H9 (cell line): ENCODE data around the gene DUT. TPM values are rescaled to one million over a fixed set of nuclear protein-coding genes. Genes with fewer than 3 reads are reported as not detected.

Experiments used
- DNase-seq: peaks from one replicate; pipeline ENCODE4 v3.0.0-alpha.2; 2017
- H2AFZ ChIP-seq: one replicate; pipeline ENCODE4 v1.6.1; 2013; ENCODE audit warnings: mild to moderate bottlenecking, low read length, control low read depth, moderate library complexity
- H2AK5ac ChIP-seq: 2 replicates; pipeline ENCODE4 v1.6.1; 2013; ENCODE audit warnings: low read length, control low read depth, mixed read lengths; ENCODE audit not compliant: insufficient read length
- H2BK120ac ChIP-seq: one replicate; pipeline ENCODE4 v1.6.1; 2013; ENCODE audit warnings: low read depth, mild to moderate bottlenecking, low read length, control low read depth, inconsistent platforms; ENCODE audit not compliant: poor library complexity, severe bottlenecking
- H2BK12ac ChIP-seq: 2 replicates; pipeline ENCODE4 v1.6.1; 2013; ENCODE audit warnings: low read length, control low read depth, mixed read lengths, low read depth; ENCODE audit not compliant: insufficient read length
- H2BK15ac ChIP-seq: 2 replicates; pipeline ENCODE4 v1.6.1; 2013; ENCODE audit warnings: low read depth, low read length, control low read depth
- H2BK20ac ChIP-seq: one replicate; pipeline ENCODE4 v1.6.1; 2013; ENCODE audit warnings: low read depth, mild to moderate bottlenecking, low read length, control low read depth, inconsistent platforms; ENCODE audit not compliant: poor library complexity, severe bottlenecking
- H2BK5ac ChIP-seq: 2 replicates; pipeline ENCODE4 v1.6.1; 2013; ENCODE audit warnings: low read length, control low read depth, mixed read lengths; ENCODE audit not compliant: insufficient read length
- H3K14ac ChIP-seq: 2 replicates; pipeline ENCODE4 v1.6.1; 2013; ENCODE audit warnings: low read length, control low read depth; ENCODE audit not compliant: insufficient read depth
- H3K18ac ChIP-seq: 2 replicates; pipeline ENCODE4 v1.6.1; 2013; ENCODE audit warnings: low read depth, mild to moderate bottlenecking, mixed read lengths, low read length, control low read depth; ENCODE audit not compliant: insufficient read length
- H3K23ac ChIP-seq: 2 replicates; pipeline ENCODE4 v1.6.1; 2013; ENCODE audit warnings: low read length, control low read depth, mixed read lengths, low read depth; ENCODE audit not compliant: insufficient read length
- H3K23me2 ChIP-seq: 2 replicates; pipeline ENCODE4 v1.6.1; 2013; ENCODE audit warnings: low read depth, mild to moderate bottlenecking, mixed read lengths, low read length, control low read depth; ENCODE audit not compliant: insufficient read length, poor library complexity, severe bottlenecking
- H3K27ac ChIP-seq: 2 replicates; pipeline ENCODE4 v1.5.1; 2013; ENCODE audit warnings: low read length, control low read depth, mixed read lengths, low read depth; ENCODE audit not compliant: insufficient read length
- H3K27me3 ChIP-seq: 2 replicates; pipeline ENCODE4 v1.6.1; 2013; ENCODE audit warnings: low read length, control low read depth, inconsistent platforms; ENCODE audit not compliant: insufficient read depth
- H3K4ac ChIP-seq: 2 replicates; pipeline ENCODE4 v1.6.1; 2013; ENCODE audit warnings: low read depth, mild to moderate bottlenecking, control low read depth, inconsistent platforms, low read length, moderate library complexity
- H3K4me1 ChIP-seq: 2 replicates; pipeline ENCODE4 v1.6.1; 2013; ENCODE audit warnings: low read length, control low read depth, inconsistent platforms; ENCODE audit not compliant: insufficient read depth
- H3K4me2 ChIP-seq: 2 replicates; pipeline ENCODE4 v1.6.1; 2013; ENCODE audit warnings: low read length, control low read depth, mixed read lengths; ENCODE audit not compliant: insufficient read length, insufficient read depth
- H3K56ac ChIP-seq: 2 replicates; pipeline ENCODE4 v1.6.1; 2013; ENCODE audit warnings: low read depth, mild to moderate bottlenecking, mixed read lengths, low read length, control low read depth; ENCODE audit not compliant: insufficient read length
- H3K79me1 ChIP-seq: 2 replicates; pipeline ENCODE4 v1.6.1; 2013; ENCODE audit warnings: low read depth, mild to moderate bottlenecking, moderate library complexity, low read length, control low read depth, inconsistent platforms; ENCODE audit not compliant: insufficient read depth, poor library complexity, severe bottlenecking
- H3K79me2 ChIP-seq: 2 replicates; pipeline ENCODE4 v1.6.1; 2013; ENCODE audit warnings: low read length, control low read depth, inconsistent platforms; ENCODE audit not compliant: insufficient read depth
- H3K9ac ChIP-seq: 2 replicates; pipeline ENCODE4 v1.6.1; 2013; ENCODE audit warnings: low read length, control low read depth, mixed read lengths; ENCODE audit not compliant: insufficient read length; ENCODE audit errors: extremely low read depth
- H3K9me3 ChIP-seq: one replicate; pipeline ENCODE4 v1.6.1; 2013; ENCODE audit warnings: low read depth, low read length, inconsistent platforms; ENCODE audit not compliant: control insufficient read depth
- H3T11ph ChIP-seq: one replicate; pipeline ENCODE4 v1.6.1; 2013; ENCODE audit warnings: mild to moderate bottlenecking, low read length, control low read depth, inconsistent platforms
- H4K20me1 ChIP-seq: one replicate; pipeline ENCODE4 v1.6.1; 2013; ENCODE audit not compliant: control insufficient read depth, insufficient read length, insufficient read depth
- H4K5ac ChIP-seq: 2 replicates; pipeline ENCODE4 v1.6.1; 2013; ENCODE audit warnings: low read depth, mild to moderate bottlenecking, mixed read lengths, low read length, control low read depth; ENCODE audit not compliant: insufficient read length
- H4K8ac ChIP-seq: replicated peaks from 2 replicates; pipeline ENCODE4 v1.6.1; 2013; ENCODE audit warnings: low read length, control low read depth, mixed read lengths, low read depth; ENCODE audit not compliant: insufficient read length
- H4K91ac ChIP-seq: 2 replicates; pipeline ENCODE4 v1.6.1; 2013; ENCODE audit warnings: low read depth, mild to moderate bottlenecking, moderate library complexity, mixed read lengths, low read length, control low read depth; ENCODE audit not compliant: insufficient read length
- H3K27ac Mint-ChIP-seq, 3 experiments: 2 replicates in 2 of 3; 3 replicates in 1 of 3; pipeline ENCODE4 v1.8.0; 2020 to 2021; ENCODE audit warnings: mixed read lengths in 3 of 3, mild to moderate bottlenecking in 1 of 3, moderate library complexity in 1 of 3
- H3K27me3 Mint-ChIP-seq: 2 replicates; pipeline ENCODE4 v1.8.0; 2021; ENCODE audit warnings: low read depth, mild to moderate bottlenecking, moderate library complexity, mixed read lengths
- H3K36me3 Mint-ChIP-seq, 3 experiments: 2 replicates in 2 of 3; 3 replicates in 1 of 3; pipeline ENCODE4 v1.8.0; 2020 to 2021; ENCODE audit warnings: low read depth in 3 of 3, mixed read lengths in 3 of 3; ENCODE audit not compliant: insufficient read depth in 1 of 3
- H3K4me1 Mint-ChIP-seq, 2 experiments: 2 replicates each; pipeline ENCODE4 v1.8.0; 2020; ENCODE audit warnings: mixed read lengths in 2 of 2
- H3K4me3 Mint-ChIP-seq, 2 experiments: 2 replicates in 1 of 2; 3 replicates in 1 of 2; pipeline ENCODE4 v1.8.0; 2020 to 2021; ENCODE audit warnings: mild to moderate bottlenecking in 2 of 2, mixed read lengths in 2 of 2, moderate library complexity in 1 of 2
- H3K9me3 Mint-ChIP-seq, 2 experiments: 2 replicates in 1 of 2; 3 replicates in 1 of 2; pipeline ENCODE4 v1.8.0; 2020; ENCODE audit warnings: mild to moderate bottlenecking in 2 of 2, mixed read lengths in 2 of 2, moderate library complexity in 1 of 2
- CTCF ChIP-seq: fragments of 200-600 bp; sonication (generic); conservative IDR thresholded peaks from 3 replicates; pipeline ENCODE4 v1.8.0; 2021; ENCODE audit warnings: antibody characterized with exemption, mild to moderate bottlenecking
- WGBS: extraction: QIAGEN DNeasy Blood & Tissue Kit; methylation state at CpG from one replicate; pipeline ENCODE4 v1.1.7; 2013; ENCODE audit warnings: missing lambda C conversion rate, low lambda C conversion rate, mixed read lengths; ENCODE audit not compliant: insufficient read length; ENCODE audit errors: extremely low coverage; 5-methylcytosine and 5-hydroxymethylcytosine counted together
- total RNA-seq: library from RNA; stranded (reverse); gene quantifications from 2 replicates; pipeline ENCODE4 v1.2.1, GENCODE V29; 2021

The DUT gene
- total RNA-seq, 1 experiment from 2014 or later: 137 TPM

- H3K4me3 Mint-ChIP-seq: no peak overlapping the region
- no peak overlapping the region for H3K18ac ChIP-seq
- H4K91ac ChIP-seq: no peak overlapping the region
- no peaks in the 10 kb centered on the region for H4K20me1 ChIP-seq
- H3K9me3 Mint-ChIP-seq: peaks cover 21 to 27% of the 10 kb centered on the region in 2 experiments; a peak in 4 of 5 replicates
- H4K8ac ChIP-seq: no peak overlapping the region
- H3K23ac ChIP-seq: no peak overlapping the region
- no CpG with 5 or more reads among the region's 4 CpGs for WGBS
- H3K79me2 ChIP-seq: no peaks in the 10 kb centered on the region
- no peak overlapping the region for H3K27ac ChIP-seq
- H3K27me3 ChIP-seq: no peaks in the 10 kb centered on the region
- H3K9me3 ChIP-seq: no peaks in the 10 kb centered on the region
- TF ChIP-seq CTCF: no peak
- H3K27ac Mint-ChIP-seq: no peak overlapping the region
- H2BK12ac ChIP-seq: no peak overlapping the region
- no peaks in the 10 kb centered on the region for H3K23me2 ChIP-seq
- H2BK120ac ChIP-seq: no peak overlapping the region
- no peak overlapping the region for H2BK20ac ChIP-seq
- H2AFZ ChIP-seq: no peak overlapping the region
- no peaks in the 10 kb centered on the region for H3K79me1 ChIP-seq
- no peak overlapping the region for H3K4me2 ChIP-seq
- no peak for DNase-seq
- no peak overlapping the region for H2AK5ac ChIP-seq
- no peak overlapping the region for H2BK5ac ChIP-seq
- H3T11ph ChIP-seq: no peak overlapping the region
- H3K27me3 Mint-ChIP-seq: no peaks in the 10 kb centered on the region
- no peaks in the 10 kb centered on the region for H3K4me1 Mint-ChIP-seq
- H3K4ac ChIP-seq: no peak overlapping the region
- no peak overlapping the region for H2BK15ac ChIP-seq
- H3K56ac ChIP-seq: no peak overlapping the region
- H3K4me1 ChIP-seq: no peaks in the 10 kb centered on the region
- peaks cover 6 to 9% (median 8%) of the 10 kb centered on the region in 3 experiments; a peak in 5 of 7 replicates for H3K36me3 Mint-ChIP-seq
- no peak overlapping the region for H3K9ac ChIP-seq
- no peak overlapping the region for H4K5ac ChIP-seq
- H3K14ac ChIP-seq: no peak overlapping the region
These were observed 49.0 kb downstream of the DUT start for GRCh38 chr15:48380198-48380597.
